Measurements from ENCODE around the gene FOSL1. TPM values are rescaled to one million over a fixed set of nuclear protein-coding genes. Genes with fewer than 3 reads are reported as not detected.
"Not testable (repeated sequence)": the region's sequence is repeated elsewhere in the genome, so short reads cannot be mapped to it uniquely, and the experiment has no call there.

FOSL1 gene
- total RNA-seq, 1 experiment from 2014 or later: not detected

GRCh38 chr11:65897020-65897471, 3.1 kb downstream of the FOSL1 start:
- peaks cover under 1% of the 10 kb centered on the region; the same call in 1 of the 2 replicates for H3K79me2 ChIP-seq (ENCODE audit: low read length)
- DNase-seq: no peak

GRCh38 chr11:65896034-65896999, 3.9 kb downstream of the FOSL1 start:
- Histone ChIP-seq H3K9ac (ENCODE audit: low read length) (no peak overlapping the region), H2AFZ (ENCODE audit: low read length) (no peak overlapping the region), H3K4me3 (ENCODE audit: low read length) (no peak overlapping the region), H4K20me1 (ENCODE audit: insufficient read depth, low read depth, low read length) (peaks cover 6% of the 10 kb centered on the region; the same call in 1 of the 2 replicates), H3K4me2 (ENCODE audit: low read depth, low read length, poor library complexity, severe bottlenecking) (no peak overlapping the region), H3K79me2 (ENCODE audit: low read length) (peaks cover 8% of the 10 kb centered on the region), H3K36me3 (ENCODE audit: insufficient read depth, low read length) (no peaks in the 10 kb centered on the region), H3K27ac (ENCODE audit: low read length) (no peak overlapping the region), H3K27me3 (ENCODE audit: low read length) (no peaks in the 10 kb centered on the region), H3K9me2 (replicated peaks; ENCODE audit: insufficient read depth, low read length) (no peaks in the 10 kb centered on the region), H3K4me1 (ENCODE audit: low read length) (peaks cover 41% of the 10 kb centered on the region), H3K9me3 (ENCODE audit: low read length) (no peaks in the 10 kb centered on the region)
- no peak for DNase-seq

More at GRCh38 chr11:65897020-65897471, 3.1 kb downstream of the FOSL1 start:
- Histone ChIP-seq H3K27ac (ENCODE audit: low read length) (no peak overlapping the region), H2AFZ (ENCODE audit: low read length) (no peak overlapping the region), H3K9me3 (ENCODE audit: low read length) (no peaks in the 10 kb centered on the region), H4K20me1 (ENCODE audit: insufficient read depth, low read depth, low read length) (peaks cover 3% of the 10 kb centered on the region; the same call in 1 of the 2 replicates), H3K9me2 (replicated peaks; ENCODE audit: insufficient read depth, low read length) (no peaks in the 10 kb centered on the region), H3K4me3 (ENCODE audit: low read length) (no peak overlapping the region), H3K9ac (ENCODE audit: low read length) (no peak overlapping the region), H3K4me2 (ENCODE audit: low read depth, low read length, poor library complexity, severe bottlenecking) (no peak overlapping the region), H3K4me1 (ENCODE audit: low read length) (peaks cover 35% of the 10 kb centered on the region), H3K36me3 (ENCODE audit: insufficient read depth, low read length) (no peaks in the 10 kb centered on the region), H3K27me3 (ENCODE audit: low read length) (no peaks in the 10 kb centered on the region)

GRCh38 chr11:65895482-65895981, 4.7 kb downstream of the FOSL1 start:
- Histone ChIP-seq H3K9ac (ENCODE audit: low read length) (no peak overlapping the region), H3K9me3 (ENCODE audit: low read length) (no peaks in the 10 kb centered on the region), H4K20me1 (ENCODE audit: insufficient read depth, low read depth, low read length) (peaks cover 8% of the 10 kb centered on the region; the same call in 1 of the 2 replicates), H2AFZ (ENCODE audit: low read length) (no peak overlapping the region), H3K27ac (ENCODE audit: low read length) (no peak overlapping the region), H3K9me2 (replicated peaks; ENCODE audit: insufficient read depth, low read length) (no peaks in the 10 kb centered on the region), H3K4me3 (ENCODE audit: low read length) (no peak overlapping the region), H3K4me2 (ENCODE audit: low read depth, low read length, poor library complexity, severe bottlenecking) (no peak overlapping the region), H3K4me1 (ENCODE audit: low read length) (peaks cover 38% of the 10 kb centered on the region), H3K27me3 (ENCODE audit: low read length) (no peaks in the 10 kb centered on the region), H3K36me3 (ENCODE audit: insufficient read depth, low read length) (no peaks in the 10 kb centered on the region), H3K79me2 (ENCODE audit: low read length) (peaks cover 14% of the 10 kb centered on the region)
- DNase-seq: peak; percentile 35

- Histone ChIP-seq H3K9me2 (replicated peaks; ENCODE audit: insufficient read depth, low read length) (no peaks in the 10 kb centered on the region), H3K27ac (ENCODE audit: low read length) (no peak overlapping the region), H3K4me3 (ENCODE audit: low read length) (peak overlapping the region; percentile 96), H3K9ac (ENCODE audit: low read length) (peak overlapping the region; percentile 97), H3K36me3 (ENCODE audit: insufficient read depth, low read length) (no peaks in the 10 kb centered on the region), H3K4me1 (ENCODE audit: low read length) (peaks cover 42% of the 10 kb centered on the region), H3K27me3 (ENCODE audit: low read length) (no peaks in the 10 kb centered on the region), H3K9me3 (ENCODE audit: low read length) (no peaks in the 10 kb centered on the region), H3K4me2 (ENCODE audit: low read depth, low read length, poor library complexity, severe bottlenecking) (peak overlapping the region; percentile 100), H2AFZ (ENCODE audit: low read length) (no peak overlapping the region; the same call in 1 of the 2 replicates), H3K79me2 (ENCODE audit: low read length) (peaks cover 14% of the 10 kb centered on the region), H4K20me1 (ENCODE audit: insufficient read depth, low read depth, low read length) (peaks cover 8% of the 10 kb centered on the region; the same call in 1 of the 2 replicates)
- DNase-seq: peak; percentile 73
Measured at GRCh38 chr11:65894034-65894591, 6.1 kb downstream of the FOSL1 start.

GRCh38 chr11:65892661-65893317, 7.4 kb downstream of the FOSL1 start:
- Histone ChIP-seq H3K4me1 (ENCODE audit: low read length) (peaks cover 48% of the 10 kb centered on the region), H3K9me2 (replicated peaks; ENCODE audit: insufficient read depth, low read length) (no peaks in the 10 kb centered on the region), H4K20me1 (ENCODE audit: insufficient read depth, low read depth, low read length) (peaks cover 8% of the 10 kb centered on the region; the same call in 1 of the 2 replicates), H3K9ac (ENCODE audit: low read length) (peak overlapping the region; percentile 97), H3K9me3 (ENCODE audit: low read length) (no peaks in the 10 kb centered on the region), H3K27me3 (ENCODE audit: low read length) (no peaks in the 10 kb centered on the region), H3K4me2 (ENCODE audit: low read depth, low read length, poor library complexity, severe bottlenecking) (peak overlapping the region; percentile 100), H3K27ac (ENCODE audit: low read length) (peak overlapping the region; percentile 59), H3K79me2 (ENCODE audit: low read length) (peaks cover 18% of the 10 kb centered on the region), H3K36me3 (ENCODE audit: insufficient read depth, low read length) (no peaks in the 10 kb centered on the region), H3K4me3 (ENCODE audit: low read length) (peak overlapping the region; percentile 96), H2AFZ (ENCODE audit: low read length) (no peak overlapping the region)
- DNase-seq: peak; percentile 43

GRCh38 chr11:65892137-65892540, 8.0 kb downstream of the FOSL1 start:
- Histone ChIP-seq H3K27ac (ENCODE audit: low read length) (peak overlapping the region; percentile 59), H3K4me2 (ENCODE audit: low read depth, low read length, poor library complexity, severe bottlenecking) (peak overlapping the region; percentile 100), H3K4me1 (ENCODE audit: low read length) (peaks cover 53% of the 10 kb centered on the region), H3K9ac (ENCODE audit: low read length) (peak overlapping the region; percentile 97), H3K79me2 (ENCODE audit: low read length) (peaks cover 25% of the 10 kb centered on the region), H3K4me3 (ENCODE audit: low read length) (peak overlapping the region; percentile 96)
- DNase-seq: peak; percentile 65
- not testable (repeated sequence) for H2AFZ ChIP-seq (ENCODE audit: low read length); H3K9me2 ChIP-seq (replicated peaks; ENCODE audit: insufficient read depth, low read length); H4K20me1 ChIP-seq (ENCODE audit: insufficient read depth, low read depth, low read length); H3K36me3 ChIP-seq (ENCODE audit: insufficient read depth, low read length); H3K27me3 ChIP-seq (ENCODE audit: low read length); H3K9me3 ChIP-seq (ENCODE audit: low read length)

GRCh38 chr11:65891219-65892136, 8.7 kb downstream of the FOSL1 start:
- peak; percentile 73 for DNase-seq
- Histone ChIP-seq H4K20me1 (ENCODE audit: insufficient read depth, low read depth, low read length) (peaks cover 8% of the 10 kb centered on the region; the same call in 1 of the 2 replicates), H3K27ac (ENCODE audit: low read length) (peak overlapping the region; percentile 59), H3K4me1 (ENCODE audit: low read length) (peaks cover 59% of the 10 kb centered on the region), H3K36me3 (ENCODE audit: insufficient read depth, low read length) (peaks cover under 1% of the 10 kb centered on the region; the same call in 1 of the 2 replicates), H3K4me3 (ENCODE audit: low read length) (peak overlapping the region; percentile 96), H3K9me3 (ENCODE audit: low read length) (no peaks in the 10 kb centered on the region), H3K4me2 (ENCODE audit: low read depth, low read length, poor library complexity, severe bottlenecking) (peak overlapping the region; percentile 100), H3K79me2 (ENCODE audit: low read length) (peaks cover 31% of the 10 kb centered on the region), H3K27me3 (ENCODE audit: low read length) (no peaks in the 10 kb centered on the region), H3K9ac (ENCODE audit: low read length) (peak overlapping the region; percentile 97), H2AFZ (ENCODE audit: low read length) (no peak overlapping the region), H3K9me2 (replicated peaks; ENCODE audit: insufficient read depth, low read length) (no peaks in the 10 kb centered on the region)
